ENCODE results near the gene RBM42.
"Not testable (repeated sequence)": the region's sequence is repeated elsewhere in the genome, so short reads cannot be mapped to it uniquely, and the experiment has no call there.

The RBM42 gene

GRCh38 chr19:35644987-35645679 lies 16.3 kb downstream of the RBM42 start:
- TF ChIP-seq POLR2A (IDR thresholded peaks at IDR 0.05; ENCODE audit: low read depth, low read length) (no peak), POU2F2 (IDR thresholded peaks at IDR 0.05; ENCODE audit: low read depth, low read length) (no peak)
- DNase-seq (ENCODE audit: insufficient read length, low spot score) (no peak), FAIRE-seq (no peak)

GRCh38 chr19:35645680-35646511 lies 17.1 kb downstream of the RBM42 start:
- no peak for FAIRE-seq
- TF ChIP-seq TAF1 (IDR thresholded peaks at IDR 0.05; ENCODE audit: low read depth, low read length): no peak
- TF ChIP-seq SPI1 (IDR thresholded peaks at IDR 0.05; ENCODE audit: low read depth, low read length): no peak
- TF ChIP-seq POU2F2 (IDR thresholded peaks at IDR 0.05; ENCODE audit: low read depth, low read length): no peak
- no peak for TF ChIP-seq POLR2AphosphoS5 (IDR thresholded peaks at IDR 0.05; ENCODE audit: low read depth, low read length)
- TF ChIP-seq POLR2A (IDR thresholded peaks at IDR 0.05; ENCODE audit: low read depth, low read length): no peak
- no peak for TF ChIP-seq PAX5 (IDR thresholded peaks at IDR 0.05; ENCODE audit: insufficient read depth, low read length, severe bottlenecking)
- no peak for DNase-seq (ENCODE audit: insufficient read length, low spot score)

- peak; percentile 97 for FAIRE-seq
- peak; percentile 74 for TF ChIP-seq POU2F2 (IDR thresholded peaks at IDR 0.05; ENCODE audit: low read depth, low read length)
- TF ChIP-seq SPI1 (IDR thresholded peaks at IDR 0.05; ENCODE audit: low read depth, low read length): peak; percentile 53
- peak; percentile 96 for TF ChIP-seq POLR2A (IDR thresholded peaks at IDR 0.05; ENCODE audit: low read depth, low read length)
- no peak for TF ChIP-seq PAX5 (IDR thresholded peaks at IDR 0.05; ENCODE audit: insufficient read depth, low read length, severe bottlenecking)
- TF ChIP-seq POLR2AphosphoS5 (IDR thresholded peaks at IDR 0.05; ENCODE audit: low read depth, low read length): peak; percentile 95
- TF ChIP-seq TAF1 (IDR thresholded peaks at IDR 0.05; ENCODE audit: low read depth, low read length): peak; percentile 85
- peak; percentile 93 for DNase-seq (ENCODE audit: insufficient read length, low spot score)
Measured at GRCh38 chr19:35648017-35648961, 19.5 kb downstream of the RBM42 start, which contains the start of gene COX6B1. TSS of gene COX6B1 (plus strand) at chr19:35648323. CDS start at chr19:35651244, 2,921 bp downstream.

- FAIRE-seq (no peak), DNase-seq (ENCODE audit: insufficient read length, low spot score) (no peak)
- TF ChIP-seq POLR2A (IDR thresholded peaks at IDR 0.05; ENCODE audit: low read depth, low read length) (no peak), TAF1 (IDR thresholded peaks at IDR 0.05; ENCODE audit: low read depth, low read length) (no peak), PAX5 (IDR thresholded peaks at IDR 0.05; ENCODE audit: insufficient read depth, low read length, severe bottlenecking) (no peak), SPI1 (IDR thresholded peaks at IDR 0.05; ENCODE audit: low read depth, low read length) (no peak), POU2F2 (IDR thresholded peaks at IDR 0.05; ENCODE audit: low read depth, low read length) (no peak), POLR2AphosphoS5 (IDR thresholded peaks at IDR 0.05; ENCODE audit: low read depth, low read length) (no peak)
Measured at GRCh38 chr19:35650581-35650980, 21.7 kb downstream of the RBM42 start.

GRCh38 chr19:35654828-35655227 lies 26.0 kb downstream of the RBM42 start:
- FAIRE-seq; DNase-seq (ENCODE audit: insufficient read length, low spot score): not testable (repeated sequence)

GRCh38 chr19:35655600-35655999 lies 26.8 kb downstream of the RBM42 start:
- TF ChIP-seq POU2F2 (IDR thresholded peaks at IDR 0.05; ENCODE audit: low read depth, low read length): no peak
- TF ChIP-seq SPI1 (IDR thresholded peaks at IDR 0.05; ENCODE audit: low read depth, low read length): no peak
- TF ChIP-seq TAF1 (IDR thresholded peaks at IDR 0.05; ENCODE audit: low read depth, low read length): no peak
- no peak for TF ChIP-seq POLR2AphosphoS5 (IDR thresholded peaks at IDR 0.05; ENCODE audit: low read depth, low read length)
- TF ChIP-seq PAX5 (IDR thresholded peaks at IDR 0.05; ENCODE audit: insufficient read depth, low read length, severe bottlenecking): no peak
- no peak for TF ChIP-seq POLR2A (IDR thresholded peaks at IDR 0.05; ENCODE audit: low read depth, low read length)
- FAIRE-seq: no peak

GRCh38 chr19:35656700-35657099 lies 27.9 kb downstream of the RBM42 start:
- no peak for TF ChIP-seq POLR2A (IDR thresholded peaks at IDR 0.05; ENCODE audit: low read depth, low read length)
- no peak for TF ChIP-seq SPI1 (IDR thresholded peaks at IDR 0.05; ENCODE audit: low read depth, low read length)
- no peak for TF ChIP-seq PAX5 (IDR thresholded peaks at IDR 0.05; ENCODE audit: insufficient read depth, low read length, severe bottlenecking)
- TF ChIP-seq TAF1 (IDR thresholded peaks at IDR 0.05; ENCODE audit: low read depth, low read length): no peak
- TF ChIP-seq POLR2AphosphoS5 (IDR thresholded peaks at IDR 0.05; ENCODE audit: low read depth, low read length): no peak
- no peak for TF ChIP-seq POU2F2 (IDR thresholded peaks at IDR 0.05; ENCODE audit: low read depth, low read length)
- FAIRE-seq: no peak
- DNase-seq (ENCODE audit: insufficient read length, low spot score): no peak

More at GRCh38 chr19:35655600-35655999, 26.8 kb downstream of the RBM42 start:
- DNase-seq (ENCODE audit: insufficient read length, low spot score): no peak

GRCh38 chr19:35657904-35658700 lies 29.3 kb downstream of the RBM42 start:
- no peak for FAIRE-seq
- TF ChIP-seq TAF1 (IDR thresholded peaks at IDR 0.05; ENCODE audit: low read depth, low read length) (no peak), POLR2AphosphoS5 (IDR thresholded peaks at IDR 0.05; ENCODE audit: low read depth, low read length) (no peak), PAX5 (IDR thresholded peaks at IDR 0.05; ENCODE audit: insufficient read depth, low read length, severe bottlenecking) (no peak), POU2F2 (IDR thresholded peaks at IDR 0.05; ENCODE audit: low read depth, low read length) (no peak), POLR2A (IDR thresholded peaks at IDR 0.05; ENCODE audit: low read depth, low read length) (no peak), SPI1 (IDR thresholded peaks at IDR 0.05; ENCODE audit: low read depth, low read length) (no peak)
- DNase-seq (ENCODE audit: insufficient read length, low spot score): no peak
